ENCODE measurements around the gene TIGD6.
"Not testable (repeated sequence)": the region's sequence is repeated elsewhere in the genome, so short reads cannot be mapped to it uniquely, and the experiment has no call there.

TIGD6 gene

GRCh38 chr5:149975409-149975808, 25.0 kb downstream of the TIGD6 start:
- DNase-seq (ENCODE audit: low read depth in 2 of 2), result no peak

- DNase-seq (ENCODE audit: low read depth in 2 of 2), result no peak
Measured at GRCh38 chr5:149969181-149969930, 31.1 kb downstream of the TIGD6 start.

GRCh38 chr5:149966946-149967345, 33.5 kb downstream of the TIGD6 start:
- no peak for DNase-seq (ENCODE audit: low read depth in 2 of 2)

GRCh38 chr5:149963729-149964128, 36.7 kb downstream of the TIGD6 start:
- no peak for DNase-seq (ENCODE audit: low read depth in 2 of 2)

- no peak for DNase-seq (ENCODE audit: low read depth in 2 of 2)
Measured at GRCh38 chr5:149962601-149963300, 37.7 kb downstream of the TIGD6 start.

GRCh38 chr5:149961957-149962409, 38.5 kb downstream of the TIGD6 start:
- DNase-seq (ENCODE audit: low read depth in 2 of 2), result no peak

GRCh38 chr5:149961186-149961685, 39.2 kb downstream of the TIGD6 start:
- DNase-seq (ENCODE audit: low read depth in 2 of 2), result no peak

GRCh38 chr5:149960272-149961185, 39.9 kb downstream of the TIGD6 start, which contains the start of gene SLC26A2:
TSS of gene SLC26A2 (plus strand) at chr5:149960758. CDS start at chr5:149977653, 16,895 bp downstream.
- peak; percentile 91 to 92 for DNase-seq (ENCODE audit: low read depth in 2 of 2)

GRCh38 chr5:149959406-149960236, 40.8 kb downstream of the TIGD6 start:
- peak; percentile 5 to 22 for DNase-seq (ENCODE audit: low read depth in 2 of 2)

GRCh38 chr5:149957855-149958254, 42.6 kb downstream of the TIGD6 start:
- DNase-seq (ENCODE audit: low read depth in 2 of 2), result no peak

GRCh38 chr5:149956685-149957084, 43.8 kb downstream of the TIGD6 start:
- DNase-seq (ENCODE audit: low read depth in 2 of 2), result no peak

GRCh38 chr5:149954798-149955197, 45.7 kb downstream of the TIGD6 start:
- DNase-seq (ENCODE audit: low read depth in 2 of 2), result no peak

- DNase-seq (ENCODE audit: low read depth in 2 of 2), result no peak
Measured at GRCh38 chr5:149953436-149954121, 46.9 kb downstream of the TIGD6 start.

GRCh38 chr5:149951138-149951749, 49.2 kb downstream of the TIGD6 start:
- no peak for DNase-seq (ENCODE audit: low read depth in 2 of 2)

- no peak for DNase-seq (ENCODE audit: low read depth in 2 of 2)
Measured at GRCh38 chr5:149948993-149949392, 51.5 kb downstream of the TIGD6 start.

- DNase-seq (ENCODE audit: low read depth in 2 of 2), result no peak
Measured at GRCh38 chr5:149946118-149946517, 54.3 kb downstream of the TIGD6 start.

GRCh38 chr5:149944666-149945065, 55.8 kb downstream of the TIGD6 start, which contains the start of gene PDE6A:
TSS of gene PDE6A (minus strand) at chr5:149944793. CDS start at chr5:149944673, 120 bp downstream.
- DNase-seq (ENCODE audit: low read depth in 2 of 2), result no peak

- not testable (repeated sequence) for DNase-seq (ENCODE audit: low read depth in 2 of 2)
Measured at GRCh38 chr5:149943177-149943949, 57.1 kb downstream of the TIGD6 start.
